ENCODE results near the gene MZF1.
A peak's percentile ranks its signal among the peaks of the same experiment; 100 is the strongest.
"Not testable (repeated sequence)": the region's sequence is repeated elsewhere in the genome, so short reads cannot be mapped to it uniquely, and the experiment has no call there.

Gene MZF1

GRCh38 chr19:58572818-58573657 lies at the start of gene MZF1:
TSS of gene MZF1 (minus strand) at chr19:58573335. CDS start at chr19:58571389, 1,946 bp downstream.
- Histone ChIP-seq H3K9ac (ENCODE audit: low read depth, low read length) (peak within 1 kb of the TSS; percentile 94), H3K4me3 (ENCODE audit: low read length) (peak within 1 kb of the TSS; percentile 89), H3K9me3 (ENCODE audit: insufficient read depth, low read depth, low read length) (no peaks in the 10 kb centered on the region), H3K4me1 (ENCODE audit: insufficient read depth, low read length) (peaks cover 4% of the 10 kb centered on the region; the same call in 1 of the 2 replicates), H3K27me3 (ENCODE audit: insufficient read depth, low read length) (no peaks in the 10 kb centered on the region), H3K27ac (ENCODE audit: low read length) (peak within 1 kb of the TSS; percentile 95), H3K36me3 (ENCODE audit: insufficient read depth, low read depth, low read length) (peaks cover 22% of the 10 kb centered on the region)

- not testable (repeated sequence) for H3K4me3 ChIP-seq (ENCODE audit: low read length); H3K4me1 ChIP-seq (ENCODE audit: insufficient read depth, low read length); H3K27me3 ChIP-seq (ENCODE audit: insufficient read depth, low read length); H3K9ac ChIP-seq (ENCODE audit: low read depth, low read length); H3K36me3 ChIP-seq (ENCODE audit: insufficient read depth, low read depth, low read length); H3K27ac ChIP-seq (ENCODE audit: low read length); H3K9me3 ChIP-seq (ENCODE audit: insufficient read depth, low read depth, low read length)
These were observed 34.1 kb upstream of the MZF1 start for GRCh38 chr19:58607213-58607612.

GRCh38 chr19:58606251-58606896 lies 33.2 kb upstream of the MZF1 start:
- not testable (repeated sequence) for H3K9ac ChIP-seq (ENCODE audit: low read depth, low read length); H3K36me3 ChIP-seq (ENCODE audit: insufficient read depth, low read depth, low read length); H3K9me3 ChIP-seq (ENCODE audit: insufficient read depth, low read depth, low read length)

GRCh38 chr19:58586133-58586765 lies 13.1 kb upstream of the MZF1 start:
- Histone ChIP-seq H3K4me3 (ENCODE audit: low read length) (no peak overlapping the region), H3K27me3 (ENCODE audit: insufficient read depth, low read length) (no peaks in the 10 kb centered on the region), H3K27ac (ENCODE audit: low read length) (no peak overlapping the region), H3K36me3 (ENCODE audit: insufficient read depth, low read depth, low read length) (peaks cover 13% of the 10 kb centered on the region; the same call in 1 of the 2 replicates), H3K9me3 (ENCODE audit: insufficient read depth, low read depth, low read length) (no peaks in the 10 kb centered on the region), H3K4me1 (ENCODE audit: insufficient read depth, low read length) (no peaks in the 10 kb centered on the region), H3K9ac (ENCODE audit: low read depth, low read length) (no peak overlapping the region)

More at GRCh38 chr19:58606251-58606896, 33.2 kb upstream of the MZF1 start:
- H3K4me3 ChIP-seq (ENCODE audit: low read length); H3K4me1 ChIP-seq (ENCODE audit: insufficient read depth, low read length); H3K27ac ChIP-seq (ENCODE audit: low read length); H3K27me3 ChIP-seq (ENCODE audit: insufficient read depth, low read length): not testable (repeated sequence)

GRCh38 chr19:58585442-58586132 lies 12.5 kb upstream of the MZF1 start:
- Histone ChIP-seq H3K27me3 (ENCODE audit: insufficient read depth, low read length) (no peaks in the 10 kb centered on the region), H3K9me3 (ENCODE audit: insufficient read depth, low read depth, low read length) (no peaks in the 10 kb centered on the region), H3K27ac (ENCODE audit: low read length) (no peak overlapping the region), H3K36me3 (ENCODE audit: insufficient read depth, low read depth, low read length) (peaks cover 13% of the 10 kb centered on the region; the same call in 1 of the 2 replicates), H3K9ac (ENCODE audit: low read depth, low read length) (no peak overlapping the region), H3K4me3 (ENCODE audit: low read length) (no peak overlapping the region), H3K4me1 (ENCODE audit: insufficient read depth, low read length) (0 out of 2 replicates have a peak, but pooled peaks cover 2% of the 10 kb centered on the region)

- H3K4me3 ChIP-seq (ENCODE audit: low read length), result no peak overlapping the region
These were observed 11.6 kb upstream of the MZF1 start for GRCh38 chr19:58584498-58585441.

GRCh38 chr19:58582985-58583384 lies 9.8 kb upstream of the MZF1 start:
- no peak overlapping the region for H3K4me3 ChIP-seq (ENCODE audit: low read length)
- peaks cover 13% of the 10 kb centered on the region; the same call in 1 of the 2 replicates for H3K36me3 ChIP-seq (ENCODE audit: insufficient read depth, low read depth, low read length)
- H3K9ac ChIP-seq (ENCODE audit: low read depth, low read length), result no peak overlapping the region
- H3K4me1 ChIP-seq (ENCODE audit: insufficient read depth, low read length), result 0 out of 2 replicates have a peak, but pooled peaks cover 2% of the 10 kb centered on the region
- H3K9me3 ChIP-seq (ENCODE audit: insufficient read depth, low read depth, low read length), result no peaks in the 10 kb centered on the region
- H3K27me3 ChIP-seq (ENCODE audit: insufficient read depth, low read length), result no peaks in the 10 kb centered on the region
- no peak overlapping the region for H3K27ac ChIP-seq (ENCODE audit: low read length)

More at GRCh38 chr19:58584498-58585441, 11.6 kb upstream of the MZF1 start:
- Histone ChIP-seq H3K4me1 (ENCODE audit: insufficient read depth, low read length) (0 out of 2 replicates have a peak, but pooled peaks cover 2% of the 10 kb centered on the region), H3K9ac (ENCODE audit: low read depth, low read length) (no peak overlapping the region), H3K27me3 (ENCODE audit: insufficient read depth, low read length) (no peaks in the 10 kb centered on the region), H3K27ac (ENCODE audit: low read length) (no peak overlapping the region), H3K36me3 (ENCODE audit: insufficient read depth, low read depth, low read length) (peaks cover 13% of the 10 kb centered on the region; the same call in 1 of the 2 replicates), H3K9me3 (ENCODE audit: insufficient read depth, low read depth, low read length) (no peaks in the 10 kb centered on the region)

- Histone ChIP-seq H3K27ac (ENCODE audit: low read length) (no peak overlapping the region), H3K4me3 (ENCODE audit: low read length) (no peak overlapping the region), H3K4me1 (ENCODE audit: insufficient read depth, low read length) (0 out of 2 replicates have a peak, but pooled peaks cover 2% of the 10 kb centered on the region), H3K9ac (ENCODE audit: low read depth, low read length) (peak overlapping the region; percentile 43; the same call in 1 of the 2 replicates), H3K9me3 (ENCODE audit: insufficient read depth, low read depth, low read length) (no peaks in the 10 kb centered on the region), H3K36me3 (ENCODE audit: insufficient read depth, low read depth, low read length) (peaks cover 13% of the 10 kb centered on the region; the same call in 1 of the 2 replicates), H3K27me3 (ENCODE audit: insufficient read depth, low read length) (no peaks in the 10 kb centered on the region)
These were observed 8.3 kb upstream of the MZF1 start for GRCh38 chr19:58581227-58582141.

- Histone ChIP-seq H3K9ac (ENCODE audit: low read depth, low read length) (no peak overlapping the region), H3K36me3 (ENCODE audit: insufficient read depth, low read depth, low read length) (peaks cover 13% of the 10 kb centered on the region; the same call in 1 of the 2 replicates), H3K9me3 (ENCODE audit: insufficient read depth, low read depth, low read length) (no peaks in the 10 kb centered on the region), H3K4me3 (ENCODE audit: low read length) (no peak overlapping the region), H3K27me3 (ENCODE audit: insufficient read depth, low read length) (no peaks in the 10 kb centered on the region), H3K27ac (ENCODE audit: low read length) (no peak overlapping the region), H3K4me1 (ENCODE audit: insufficient read depth, low read length) (0 out of 2 replicates have a peak, but pooled peaks cover 2% of the 10 kb centered on the region)
These were observed 6.5 kb upstream of the MZF1 start for GRCh38 chr19:58579473-58580142.

Data from iPS-20b (cell line).